Measurements from ENCODE around the gene TMEM259. TPM values are rescaled to one million over a fixed set of nuclear protein-coding genes. Genes with fewer than 3 reads are reported as not detected.

Gene TMEM259
- total and polyA plus RNA-seq, 9 of the 15 experiments (the other 6 are each of a cell fraction or from before 2014, with no cell fraction given) = 0.52 to 231 (median 63.6) TPM

DNA sequence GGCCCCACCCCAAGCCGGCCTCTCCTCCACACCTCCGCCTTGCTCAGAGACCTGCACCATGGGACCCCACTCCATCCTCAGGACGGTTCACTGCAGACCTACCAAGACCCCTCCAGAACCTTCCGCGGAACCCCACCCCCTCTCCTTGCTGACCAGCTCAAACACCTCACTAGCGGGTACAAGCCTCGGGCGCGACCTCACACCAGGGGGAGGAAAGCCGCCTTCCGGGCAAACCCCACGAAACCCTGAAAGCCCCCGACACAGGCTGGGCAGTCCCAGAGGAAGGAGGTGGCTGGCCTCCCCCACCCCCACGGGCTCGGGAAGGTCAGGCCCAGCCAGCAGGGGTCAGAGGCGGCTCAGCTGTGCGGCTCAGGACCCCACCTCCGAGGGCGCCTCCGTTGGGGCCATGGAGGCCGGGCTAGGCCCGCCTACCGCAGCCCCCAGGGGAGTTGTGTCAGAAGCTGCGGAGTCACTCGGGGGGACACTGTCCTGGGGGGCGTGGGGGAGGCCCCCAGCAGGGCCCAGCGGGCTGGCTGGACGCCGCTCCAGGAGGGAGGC lies 10.9 kb downstream of the TMEM259 start:
- Histone ChIP-seq H3K27ac (ENCODE audit: extremely low read depth, low read depth, low read length) (no peak overlapping the region), H4K20me1 (replicated peaks; ENCODE audit: control insufficient read depth, insufficient read depth, low read length) (0 out of 2 replicates have a peak, but pooled peaks cover under 1% of the 10 kb centered on the region), H3K4me2 (ENCODE audit: insufficient read depth, low read length) (no peak overlapping the region), H3K27me3 (ENCODE audit: control insufficient read depth in 2 of 2, insufficient read depth in 2 of 2, low read length in 2 of 2) (no peaks in the 10 kb centered on the region), H3K9ac (ENCODE audit: insufficient read depth in 1 of 2, low read depth in 2 of 2, low read length in 2 of 2) (no peak overlapping the region), H3K36me3 (ENCODE audit: control insufficient read depth, insufficient read depth, low read length) (peaks cover 59% of the 10 kb centered on the region; the same call in 2 of the 3 replicates), H3K9me3 (replicated peaks; ENCODE audit: control insufficient read depth, insufficient read depth, low read depth, low read length) (no peaks in the 10 kb centered on the region), H3K4me1 (replicated peaks in 1 of 2; ENCODE audit: control insufficient read depth in 2 of 2, insufficient read depth in 2 of 2, low read length in 2 of 2) (peaks cover 0 to 78% of the 10 kb centered on the region in 2 experiments; a peak in 2 of 5 replicates), H3K4me3 (no peak overlapping the region), H3K79me2 (ENCODE audit: control insufficient read depth, insufficient read depth, low read length) (peaks cover 20% of the 10 kb centered on the region), H2AFZ (ENCODE audit: low read depth, low read length) (no peak overlapping the region), H3K9me1 (ENCODE audit: control insufficient read depth, insufficient read depth, low read length) (no peaks in the 10 kb centered on the region)
- DNase-seq (ENCODE audit: extremely low read depth in 1 of 4, low spot score in 3 of 4) (no peak), FAIRE-seq (no peak), ATAC-seq (peak; percentile 11; the same call in 2 of the 3 replicates)
- in situ Hi-C loops (cut with MboI) = no loop called here
- TF ChIP-seq RBFOX2 (IDR thresholded peaks at IDR 0.05; ENCODE audit: low read depth, low read length) (peak; percentile 60), POLR2A (conservative IDR thresholded peaks at IDR 0.05) (peak; percentile 18; the same call in 1 of the 2 replicates), JUN (IDR thresholded peaks at IDR 0.05; ENCODE audit: borderline replicate concordance, low read depth, low read length) (no peak), JUN (CRISPR knock-in tag; IDR thresholded peaks at IDR 0.05; ENCODE audit: borderline replicate concordance) (no peak), POLR2G (IDR thresholded peaks at IDR 0.05; ENCODE audit: low read depth, low read length) (peak; percentile 58; the same call in 1 of the 2 replicates), CBX5 (IDR thresholded peaks at IDR 0.05; ENCODE audit: borderline replicate concordance, low read depth) (no peak), CTBP1 (IDR thresholded peaks at IDR 0.05; ENCODE audit: borderline replicate concordance) (no peak), SUPT5H (IDR thresholded peaks at IDR 0.05) (peak; percentile 59; the same call in 1 of the 2 replicates), RBM22 (IDR thresholded peaks at IDR 0.05; ENCODE audit: low read depth, low read length, poor library complexity, severe bottlenecking) (peak; percentile 39)
- TF ChIP-seq, protein P1, sequence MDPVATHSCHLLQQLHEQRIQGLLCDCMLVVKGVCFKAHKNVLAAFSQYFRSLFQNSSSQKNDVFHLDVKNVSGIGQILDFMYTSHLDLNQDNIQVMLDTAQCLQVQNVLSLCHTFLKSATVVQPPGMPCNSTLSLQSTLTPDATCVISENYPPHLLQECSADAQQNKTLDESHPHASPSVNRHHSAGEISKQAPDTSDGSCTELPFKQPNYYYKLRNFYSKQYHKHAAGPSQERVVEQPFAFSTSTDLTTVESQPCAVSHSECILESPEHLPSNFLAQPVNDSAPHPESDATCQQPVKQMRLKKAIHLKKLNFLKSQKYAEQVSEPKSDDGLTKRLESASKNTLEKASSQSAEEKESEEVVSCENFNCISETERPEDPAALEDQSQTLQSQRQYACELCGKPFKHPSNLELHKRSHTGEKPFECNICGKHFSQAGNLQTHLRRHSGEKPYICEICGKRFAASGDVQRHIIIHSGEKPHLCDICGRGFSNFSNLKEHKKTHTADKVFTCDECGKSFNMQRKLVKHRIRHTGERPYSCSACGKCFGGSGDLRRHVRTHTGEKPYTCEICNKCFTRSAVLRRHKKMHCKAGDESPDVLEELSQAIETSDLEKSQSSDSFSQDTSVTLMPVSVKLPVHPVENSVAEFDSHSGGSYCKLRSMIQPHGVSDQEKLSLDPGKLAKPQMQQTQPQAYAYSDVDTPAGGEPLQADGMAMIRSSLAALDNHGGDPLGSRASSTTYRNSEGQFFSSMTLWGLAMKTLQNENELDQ (CRISPR knock-in tag; IDR thresholded peaks at IDR 0.05; ENCODE audit: borderline replicate concordance) = no peak
- WGBS (ENCODE audit: insufficient coverage, low coverage, missing lambda C conversion rate) = 100% methylated on average over 9 of the region's 29 CpGs
- ChIA-PET CTCF (ENCODE audit: low intra/inter-chr PET ratio) (no interaction called here), POLR2A (interaction anchor here (1.7 kb wide), 1 partner anchor 10 kb away, joined by 7 read pairs; no protein-coding TSS in a partner anchor)
- TSS peak; percentile 86 for BruUV-seq (replicated peaks)
- intact Hi-C loops (cut with micrococcal nuclease) = no loop called here
